GM12864 (cell line): ENCODE results near the gene CCDC120.

Experiments
- DNase-seq: peaks from one replicate; pipeline ENCODE4 v3.0.0-alpha.2; 2011; ENCODE audit warnings: low read depth
- H3K4me3 ChIP-seq: 2 replicates; pipeline ENCODE4 v1.5.1; 2011; ENCODE audit warnings: mild to moderate bottlenecking, low read depth, low read length, control low read depth
- CTCF ChIP-seq: IDR thresholded peaks from 2 replicates; pipeline ENCODE4 v1.5.1; 2011; ENCODE audit warnings: low read depth, mild to moderate bottlenecking, moderate library complexity, low read length, control low read depth, inconsistent platforms; ENCODE audit errors: missing control alignments

CCDC120 gene

GRCh38 chrX:49110417-49110816, 51.6 kb downstream of the CCDC120 start:
- no peak for TF ChIP-seq CTCF
- DNase-seq, result no peak
- H3K4me3 ChIP-seq, result no peak overlapping the region

GRCh38 chrX:49111791-49112190, 53.0 kb downstream of the CCDC120 start:
- no peak for DNase-seq

GRCh38 chrX:49116076-49116475, 57.3 kb downstream of the CCDC120 start:
- no peak overlapping the region for H3K4me3 ChIP-seq
- TF ChIP-seq CTCF, result no peak
- DNase-seq, result no peak

More at GRCh38 chrX:49111791-49112190, 53.0 kb downstream of the CCDC120 start:
- no peak for TF ChIP-seq CTCF
- no peak overlapping the region for H3K4me3 ChIP-seq

GRCh38 chrX:49116716-49117115, 57.9 kb downstream of the CCDC120 start:
- H3K4me3 ChIP-seq, result no peak overlapping the region
- no peak for TF ChIP-seq CTCF
- no peak for DNase-seq

GRCh38 chrX:49117581-49117980, 58.8 kb downstream of the CCDC120 start:
- no peak overlapping the region for H3K4me3 ChIP-seq
- TF ChIP-seq CTCF, result no peak
- no peak for DNase-seq
